Measurements from ENCODE around the gene SLC2A9.

The SLC2A9 gene

DNA sequence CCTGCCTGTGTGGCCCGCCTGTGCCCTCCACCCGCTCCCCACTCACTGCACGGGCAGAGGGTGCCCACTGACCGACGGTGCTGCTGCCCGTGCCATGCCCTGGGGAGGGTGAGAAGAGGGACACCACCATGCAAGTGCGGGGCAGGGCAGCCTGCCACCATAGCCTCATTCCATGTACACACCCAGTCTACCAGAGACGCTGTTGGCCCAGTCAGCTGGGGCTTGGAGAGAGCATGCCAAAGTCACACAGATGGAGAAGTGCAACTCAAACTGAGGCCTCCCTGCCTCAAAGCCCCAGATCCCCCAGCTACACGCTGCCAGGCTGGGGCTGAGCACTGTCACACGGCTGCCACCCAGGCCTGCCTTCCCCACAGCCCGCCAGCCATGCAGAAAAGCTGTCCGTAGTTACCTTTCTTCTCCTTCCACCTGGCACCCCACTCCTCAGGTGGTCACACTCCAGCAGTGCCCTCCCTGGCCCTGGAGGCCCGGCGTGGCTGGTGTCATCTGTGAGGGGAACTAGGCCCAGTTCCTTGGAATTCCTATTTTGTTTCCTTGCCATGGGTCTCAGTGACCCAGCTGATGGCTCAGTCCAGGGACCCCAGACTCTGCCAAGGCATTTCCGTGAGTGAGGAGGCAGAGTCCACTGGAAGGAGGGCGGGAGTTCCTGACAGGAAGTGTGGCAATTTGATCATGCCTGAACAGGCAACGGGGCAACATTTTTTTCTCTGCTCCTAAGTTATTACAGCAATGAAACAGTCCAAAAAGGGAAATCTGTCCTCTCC is at the start of gene SLC2A9:
SLC2A9 (minus strand) TSS at position 627 of the 782 bp plus-strand sequence; CDS start at position 559, 68 bp downstream.
- no peak for DNase-seq (ENCODE audit: extremely low read depth in 1 of 2, low read depth in 1 of 2)

DNA sequence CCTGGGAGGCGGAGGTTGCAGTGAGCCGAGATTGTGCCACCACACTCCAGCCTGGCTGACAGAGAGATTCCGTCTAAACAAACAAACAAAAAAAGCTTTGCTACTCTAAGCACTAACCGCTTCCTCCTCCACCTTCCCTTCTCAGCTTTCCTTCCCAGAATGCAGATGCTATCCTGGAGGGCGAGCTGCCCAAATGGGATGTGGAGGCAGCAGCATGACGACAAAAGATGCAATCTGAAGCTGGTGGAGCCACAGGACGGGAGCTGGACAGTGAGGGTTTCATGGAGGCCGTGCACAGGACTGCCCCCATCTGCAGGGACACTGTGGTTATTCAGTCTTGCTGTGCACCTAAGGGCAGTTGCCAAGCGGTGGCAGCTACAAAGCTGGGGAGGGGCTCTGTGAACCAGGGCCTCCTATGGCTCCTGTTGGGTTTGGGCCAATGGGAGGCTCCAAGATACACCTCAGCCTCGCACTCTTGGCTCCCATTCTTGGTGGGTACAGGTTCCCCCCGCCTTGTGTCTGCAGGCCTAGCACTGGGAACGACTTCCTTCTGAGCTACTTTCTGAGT is 47.9 kb upstream of the SLC2A9 start:
- DNase-seq (ENCODE audit: extremely low read depth in 1 of 2, low read depth in 1 of 2), result no peak

DNA sequence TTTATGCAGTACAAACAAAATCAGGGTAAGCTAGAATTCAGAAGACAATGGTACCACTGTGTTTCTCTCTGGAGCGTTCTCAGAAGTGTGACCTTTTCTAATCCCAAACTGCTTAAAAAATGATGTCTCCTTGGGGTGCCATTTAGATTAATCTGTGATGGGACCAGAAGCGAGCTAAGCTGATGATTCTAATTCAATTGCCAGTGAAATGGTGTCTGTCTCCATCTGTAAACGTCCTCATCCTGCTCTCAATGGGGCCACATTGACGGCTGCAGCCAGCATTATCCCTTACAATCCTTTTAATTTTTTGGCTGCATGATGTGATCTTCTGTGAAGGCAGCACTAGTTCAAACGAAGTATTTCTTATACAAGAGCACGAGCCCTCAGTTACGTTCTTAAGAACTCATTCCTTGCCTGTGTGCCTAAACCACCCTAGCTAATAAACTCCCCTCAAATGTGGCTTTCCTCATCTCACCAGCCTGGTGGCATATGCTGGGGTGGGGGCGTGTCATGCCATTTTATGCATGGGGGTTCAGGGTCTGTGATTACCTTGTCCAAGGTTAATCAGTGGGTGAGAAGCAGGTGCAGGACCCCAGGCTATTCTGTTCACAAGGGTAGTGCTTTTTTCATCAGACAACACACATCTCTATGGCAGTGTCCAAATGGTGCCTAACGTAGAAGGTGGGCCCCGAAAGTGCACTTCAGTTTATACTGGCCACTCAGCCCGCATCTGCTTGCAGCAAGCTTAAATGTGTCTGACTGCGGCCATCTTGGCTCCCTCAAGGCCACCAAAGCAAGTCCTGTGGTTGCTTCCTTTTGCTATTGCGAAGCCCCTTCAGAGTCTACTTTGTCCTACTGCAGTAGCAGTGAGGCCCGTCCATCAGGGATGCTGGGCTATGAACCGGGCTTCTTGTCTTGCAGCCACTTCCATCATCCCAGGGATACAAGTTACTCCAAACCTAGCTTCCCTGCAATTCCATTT is 45.7 kb upstream of the SLC2A9 start:
- DNase-seq (ENCODE audit: extremely low read depth in 1 of 2, low read depth in 1 of 2), result no peak

DNA sequence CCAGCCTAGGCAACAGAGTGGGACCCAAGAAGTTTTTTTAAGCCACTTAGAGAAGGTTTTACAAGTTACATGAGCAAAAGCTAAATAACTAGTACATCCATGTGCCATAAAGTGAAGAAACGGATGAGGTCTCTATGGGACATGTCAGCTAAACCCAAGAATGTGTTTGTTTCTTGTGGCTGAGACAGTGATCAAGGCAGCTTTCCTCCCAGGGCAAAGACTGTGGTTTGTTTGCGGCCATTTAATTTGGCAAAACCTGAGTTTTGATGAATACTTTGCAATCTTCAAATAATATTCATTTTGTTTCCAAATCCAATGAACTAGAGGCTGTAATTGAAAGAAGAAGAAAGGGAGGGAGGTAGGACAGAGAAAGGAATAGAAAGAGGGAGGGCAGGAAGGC is 44.9 kb upstream of the SLC2A9 start:
- DNase-seq (ENCODE audit: extremely low read depth in 1 of 2, low read depth in 1 of 2), result no peak

DNA sequence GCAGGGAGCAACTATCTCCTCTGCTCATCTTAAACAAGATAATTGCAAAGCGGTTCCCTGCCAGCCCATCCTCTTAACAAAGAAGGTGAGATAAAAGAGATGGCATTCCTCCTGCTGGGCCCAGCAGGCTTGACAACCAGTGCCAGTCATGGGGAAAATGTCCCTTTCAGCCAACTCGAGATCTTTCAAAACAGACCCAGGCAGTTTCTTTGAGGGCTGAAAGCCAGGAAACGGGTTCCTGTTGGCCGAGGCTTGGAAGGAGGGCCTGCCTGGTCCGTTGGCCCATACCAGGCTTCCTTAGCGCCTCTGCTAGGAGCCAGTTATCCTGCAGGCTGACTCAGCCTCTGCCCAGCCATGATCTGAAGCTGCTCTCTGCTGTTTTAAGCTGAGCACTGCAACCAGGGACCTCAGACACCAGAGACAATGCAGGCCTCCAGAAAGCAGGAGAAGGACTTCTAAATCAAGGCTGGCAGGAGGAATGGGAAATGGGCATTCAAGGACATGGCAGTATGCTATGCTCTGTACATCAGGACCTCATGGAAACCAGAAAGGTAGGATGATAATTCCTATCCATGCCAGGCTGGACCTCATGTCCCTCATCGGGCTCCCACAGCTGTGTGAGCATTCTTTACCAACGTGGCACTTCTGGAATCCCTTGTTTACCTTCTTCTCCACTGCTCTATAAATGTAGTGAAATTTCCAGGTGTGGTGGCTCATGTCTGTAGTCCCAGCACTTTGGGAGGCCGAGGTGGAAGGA is 42.4 kb upstream of the SLC2A9 start:
- DNase-seq (ENCODE audit: extremely low read depth in 1 of 2, low read depth in 1 of 2), result no peak

DNA sequence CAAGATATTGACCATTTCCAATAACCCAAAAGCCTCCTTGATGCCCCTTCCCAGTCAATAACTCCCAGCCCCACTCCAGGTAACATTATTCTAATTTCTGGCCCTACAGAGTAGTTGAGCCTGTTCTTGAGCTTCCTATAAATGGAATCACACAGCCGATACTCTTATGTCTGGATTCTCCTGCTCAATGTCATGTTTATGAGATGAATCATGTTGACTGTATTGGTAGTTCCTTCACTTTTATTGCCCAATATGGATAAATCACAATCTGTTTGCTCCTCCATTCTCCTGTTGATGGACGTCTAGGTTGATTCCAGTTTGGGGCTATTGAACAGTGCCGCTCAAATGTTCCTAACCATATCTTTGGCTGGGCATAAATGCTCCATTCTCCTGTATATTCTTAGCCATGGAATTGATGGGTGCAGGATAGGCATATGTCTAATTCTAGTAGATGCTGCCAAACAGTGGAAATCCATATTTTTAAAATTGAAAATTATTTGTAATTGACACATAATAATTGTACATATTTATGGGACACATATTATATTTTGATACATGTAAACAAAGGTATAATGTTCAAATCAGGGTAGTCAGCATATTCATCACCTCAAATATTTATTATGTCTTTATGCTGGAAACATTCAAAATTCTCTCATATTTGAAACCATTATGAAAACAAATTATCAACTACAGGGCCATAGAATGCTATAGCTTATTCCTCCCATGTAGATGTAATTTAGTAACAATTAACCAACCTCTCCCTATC is 40.5 kb upstream of the SLC2A9 start:
- DNase-seq (ENCODE audit: extremely low read depth in 1 of 2, low read depth in 1 of 2), result no peak

DNA sequence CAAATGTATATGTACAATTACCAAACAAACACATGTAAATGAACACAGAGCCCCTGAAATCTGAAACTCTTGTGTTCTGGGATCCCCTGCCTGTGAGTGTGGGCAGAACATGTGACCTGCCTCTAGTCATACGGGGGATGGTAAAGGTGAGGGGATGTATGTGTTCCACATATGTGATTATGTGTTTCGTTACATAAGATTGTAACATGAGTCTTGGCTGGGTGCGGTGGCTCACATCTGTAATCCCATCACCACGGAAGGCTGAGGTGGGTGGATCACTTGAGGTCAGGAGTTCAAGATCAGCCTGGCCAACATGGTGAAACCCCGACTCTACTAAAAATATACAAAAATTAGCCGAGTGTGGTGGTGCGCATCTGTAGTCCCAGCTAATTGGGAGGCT is 37.1 kb upstream of the SLC2A9 start:
- DNase-seq (ENCODE audit: extremely low read depth in 1 of 2, low read depth in 1 of 2), result no peak

DNA sequence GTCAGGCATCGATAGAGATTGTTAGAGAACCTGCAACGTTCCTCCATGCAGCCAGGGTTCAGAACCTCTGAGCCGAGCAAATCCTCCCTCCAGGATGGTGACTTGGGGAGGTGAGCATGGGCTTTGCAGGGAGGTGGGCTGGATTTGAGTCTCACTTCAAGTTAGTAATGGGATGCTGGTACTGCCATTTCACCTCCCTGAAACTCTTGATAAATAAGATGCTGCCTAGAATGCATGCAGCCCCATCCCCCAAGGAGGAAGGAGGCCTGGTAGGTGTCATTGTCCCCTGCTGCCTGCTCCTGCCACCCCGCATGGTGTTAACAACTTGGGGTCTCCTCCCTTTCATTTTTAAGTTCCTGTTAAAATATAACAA is 35.7 kb upstream of the SLC2A9 start:
- DNase-seq (ENCODE audit: extremely low read depth in 1 of 2, low read depth in 1 of 2), result no peak

DNA sequence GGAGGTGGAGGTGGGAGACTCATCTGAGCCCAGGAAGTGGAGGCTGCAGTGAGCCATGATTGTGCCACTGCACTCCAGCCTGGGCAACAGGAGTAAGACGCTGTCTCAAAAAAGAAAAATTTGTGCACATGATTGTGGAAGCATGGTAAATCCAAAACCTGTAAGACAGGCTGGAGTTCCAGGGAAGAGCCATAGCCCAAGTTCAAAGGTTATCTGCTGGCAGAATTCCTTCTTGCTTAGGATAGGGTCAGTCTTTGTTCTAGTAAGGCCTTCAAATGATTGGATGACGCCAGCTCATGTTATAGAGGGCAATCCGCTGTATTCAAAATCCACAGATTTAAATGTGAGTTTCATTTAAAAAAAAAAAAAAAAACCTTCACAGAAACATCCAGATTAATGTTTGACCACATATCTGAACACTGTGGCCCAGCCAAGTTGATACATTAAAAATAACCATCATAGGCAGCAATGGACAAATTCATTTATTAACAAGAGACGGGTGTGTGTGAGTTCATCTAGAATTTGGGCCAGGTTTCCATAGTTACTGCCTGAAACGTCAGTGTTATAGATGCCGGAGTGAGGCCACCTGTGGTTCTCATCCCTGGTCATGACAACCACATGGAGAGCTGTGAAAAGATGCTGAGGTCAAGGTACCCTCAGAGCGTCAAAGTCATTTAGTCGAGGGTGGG is 35.2 kb upstream of the SLC2A9 start:
- DNase-seq (ENCODE audit: extremely low read depth in 1 of 2, low read depth in 1 of 2), result no peak

DNA sequence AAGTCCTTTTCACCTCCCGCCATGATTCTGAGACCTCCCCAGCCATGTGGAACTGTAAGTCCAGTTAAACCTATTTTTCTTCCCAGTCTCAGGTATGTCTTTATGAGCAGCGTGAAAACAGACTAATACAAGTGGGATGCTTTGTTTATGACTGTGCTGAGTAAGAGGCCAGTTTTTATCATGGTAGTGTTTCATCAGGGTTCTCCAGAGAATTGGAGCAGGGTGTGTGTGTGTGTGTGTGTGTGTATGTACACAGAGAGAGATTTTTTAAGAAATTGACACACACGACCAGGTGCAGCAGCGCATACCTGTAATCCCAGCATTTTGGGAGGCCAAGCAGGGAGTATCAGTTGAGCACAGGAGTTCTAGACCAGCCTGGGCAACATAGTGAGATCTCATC is 34.6 kb upstream of the SLC2A9 start:
- no peak for DNase-seq (ENCODE audit: extremely low read depth in 1 of 2, low read depth in 1 of 2)

DNA sequence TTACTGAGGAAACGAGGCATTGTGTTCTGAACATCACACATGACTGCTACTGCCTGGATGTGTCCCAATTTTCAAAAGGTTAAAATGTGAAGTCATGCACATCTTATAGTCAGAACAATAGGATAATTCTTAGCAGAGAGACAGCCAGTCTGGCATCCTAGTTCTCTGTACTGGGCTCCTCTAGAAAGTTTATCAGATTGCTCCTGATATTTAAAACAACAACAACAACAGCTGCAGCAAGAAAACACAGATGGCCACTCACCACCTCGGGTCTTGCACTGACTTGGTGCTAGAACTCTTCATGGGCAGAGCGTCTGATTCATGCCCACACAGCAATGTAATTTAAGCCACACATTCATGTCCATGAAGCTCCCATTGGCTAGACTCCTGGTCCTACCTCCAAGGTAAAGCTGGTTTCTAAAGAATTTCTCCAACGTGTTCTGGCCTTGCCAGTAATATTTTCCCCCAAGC is 33.3 kb upstream of the SLC2A9 start:
- DNase-seq (ENCODE audit: extremely low read depth in 1 of 2, low read depth in 1 of 2), result no peak

DNA sequence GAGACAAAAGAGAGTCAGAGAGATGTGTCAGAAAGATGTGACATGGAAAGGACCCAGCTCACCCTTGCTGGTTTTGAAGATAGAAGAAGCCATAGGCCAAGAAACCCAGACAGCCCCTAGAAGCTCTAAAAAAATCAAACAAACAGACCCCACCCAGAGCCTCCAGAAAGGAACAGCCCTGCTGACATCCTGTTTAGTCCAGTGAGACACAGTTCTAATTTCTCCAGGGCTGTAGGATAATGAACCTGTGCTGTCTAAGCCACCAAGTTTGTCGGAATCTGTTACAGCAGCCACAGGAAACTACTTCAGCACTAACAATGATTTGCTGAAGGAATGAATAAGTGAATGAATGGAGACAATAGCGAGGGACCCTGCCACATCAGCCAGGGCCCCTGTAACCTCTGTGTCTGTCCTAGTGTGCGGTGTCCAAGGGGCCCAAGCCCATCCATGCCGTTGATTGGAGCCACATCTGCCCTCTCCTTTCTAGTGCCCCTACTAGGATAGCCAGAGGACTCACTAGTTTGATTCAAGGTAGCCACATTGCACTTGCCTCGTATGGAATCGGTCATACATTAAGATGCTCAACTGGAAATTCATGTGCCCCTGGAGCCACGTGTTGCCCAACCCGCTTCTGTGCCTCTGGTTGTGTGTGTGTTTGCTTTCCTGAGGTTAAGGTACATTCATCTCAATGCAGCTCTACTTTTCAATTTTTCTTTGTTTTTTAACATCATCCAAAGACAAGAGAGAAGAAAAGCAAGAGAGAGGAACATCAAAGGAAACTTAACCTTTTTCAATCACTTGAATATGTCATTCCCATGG is 32.5 kb upstream of the SLC2A9 start:
- no peak for DNase-seq (ENCODE audit: extremely low read depth in 1 of 2, low read depth in 1 of 2)

DNA sequence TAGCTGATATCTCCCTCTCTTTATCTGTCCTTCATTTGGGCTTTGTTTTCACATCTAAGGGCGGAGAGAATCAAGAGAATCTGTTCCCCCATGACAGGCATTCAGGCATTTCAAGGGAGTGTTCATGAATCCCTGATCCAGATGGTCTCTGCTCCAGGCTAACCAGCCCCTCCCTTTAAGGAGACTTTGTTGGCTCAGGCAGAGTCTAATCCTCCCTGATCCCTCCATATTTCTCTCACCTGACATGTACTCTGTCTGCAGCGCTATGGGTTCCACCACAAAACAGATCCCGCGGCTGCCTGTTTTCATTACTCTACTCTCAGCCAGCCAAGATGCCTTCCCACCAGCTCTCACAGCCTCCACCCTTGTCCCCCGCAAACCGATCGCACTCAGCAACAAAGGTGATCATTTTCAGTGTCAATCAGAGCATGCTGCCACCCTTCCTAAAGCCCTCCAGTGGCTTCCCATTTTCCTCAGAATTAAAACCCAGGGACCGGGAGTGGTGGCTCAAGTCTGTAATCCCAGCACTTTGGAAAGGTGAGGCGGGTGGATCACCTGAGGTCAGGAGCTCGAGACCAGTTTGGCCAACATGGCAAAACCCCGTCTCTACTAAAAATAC is 30.3 kb upstream of the SLC2A9 start:
- DNase-seq (ENCODE audit: extremely low read depth in 1 of 2, low read depth in 1 of 2), result no peak

DNA sequence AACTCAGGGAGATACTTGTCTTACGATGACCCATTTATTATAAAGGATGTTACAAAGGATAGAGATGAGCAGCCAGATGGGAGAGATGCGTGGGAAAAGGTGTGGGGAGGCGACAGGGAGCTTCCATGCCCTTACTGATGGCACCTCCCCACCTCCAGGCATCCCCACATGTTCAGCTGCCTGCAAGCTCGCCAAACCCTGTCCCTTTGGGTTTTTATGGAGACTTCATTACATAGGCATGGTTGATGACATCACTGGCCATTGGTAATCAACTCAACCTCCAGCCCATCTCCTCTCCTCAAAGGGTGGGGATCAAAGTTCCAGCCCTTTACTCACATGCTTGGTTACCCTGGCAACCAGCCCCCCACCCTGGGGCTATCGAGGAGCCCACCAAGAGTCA is 29.4 kb upstream of the SLC2A9 start:
- no peak for DNase-seq (ENCODE audit: extremely low read depth in 1 of 2, low read depth in 1 of 2)

DNA sequence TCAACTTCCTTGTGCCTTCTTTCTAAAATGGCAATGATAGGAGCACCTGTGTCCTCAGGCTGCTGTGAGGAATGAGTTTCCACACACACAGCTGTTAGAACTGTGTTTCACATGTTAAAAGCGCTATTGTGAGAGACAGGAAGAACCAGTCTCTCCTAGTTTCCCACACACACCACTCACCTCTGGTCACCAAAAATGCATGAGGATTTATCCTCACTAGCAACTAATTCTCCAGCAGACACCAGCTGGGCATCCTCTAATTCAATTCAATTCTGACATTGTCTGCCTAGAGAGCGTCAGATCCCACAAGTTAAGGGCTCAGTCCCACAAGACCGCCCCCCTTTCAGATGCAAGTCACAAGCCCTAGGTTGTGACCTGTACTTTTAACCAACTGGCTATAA is 29.0 kb upstream of the SLC2A9 start:
- DNase-seq (ENCODE audit: extremely low read depth in 1 of 2, low read depth in 1 of 2), result no peak

DNA sequence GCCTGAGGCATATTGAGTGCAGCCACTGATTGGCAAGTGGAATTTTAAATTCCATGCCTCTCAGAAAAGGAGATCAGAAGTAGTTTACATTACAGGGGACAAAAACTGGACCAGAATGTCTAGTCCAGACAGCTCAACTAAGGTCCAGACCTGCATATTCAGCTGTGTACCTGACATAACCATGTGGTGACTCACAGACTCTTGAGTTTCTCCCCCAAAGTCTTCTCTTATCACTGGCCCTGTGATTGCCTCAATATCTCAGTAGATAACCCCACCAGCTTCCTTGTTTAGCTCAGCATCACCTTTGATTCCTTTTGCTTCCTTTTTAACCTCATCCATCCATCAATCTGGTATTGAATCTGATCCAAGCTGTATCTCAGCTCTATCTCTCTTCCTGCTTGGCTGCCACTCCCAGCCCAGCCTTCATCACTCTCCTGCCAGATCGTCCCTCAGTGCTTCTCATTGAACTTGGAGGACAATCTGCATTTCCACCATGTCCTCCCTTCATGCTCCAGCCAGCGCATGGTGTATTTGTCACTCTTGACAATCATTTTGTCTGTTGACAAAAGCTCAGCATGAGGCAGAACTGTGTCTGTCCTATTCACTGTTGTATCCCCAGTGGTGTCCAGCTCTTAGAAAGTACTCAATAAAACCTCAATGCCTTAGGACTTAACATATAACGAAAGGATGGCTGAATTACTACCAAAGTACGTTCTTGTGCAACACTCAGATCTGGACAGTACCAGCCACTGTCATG is 27.8 kb upstream of the SLC2A9 start:
- DNase-seq (ENCODE audit: extremely low read depth in 1 of 2, low read depth in 1 of 2), result no peak

DNA sequence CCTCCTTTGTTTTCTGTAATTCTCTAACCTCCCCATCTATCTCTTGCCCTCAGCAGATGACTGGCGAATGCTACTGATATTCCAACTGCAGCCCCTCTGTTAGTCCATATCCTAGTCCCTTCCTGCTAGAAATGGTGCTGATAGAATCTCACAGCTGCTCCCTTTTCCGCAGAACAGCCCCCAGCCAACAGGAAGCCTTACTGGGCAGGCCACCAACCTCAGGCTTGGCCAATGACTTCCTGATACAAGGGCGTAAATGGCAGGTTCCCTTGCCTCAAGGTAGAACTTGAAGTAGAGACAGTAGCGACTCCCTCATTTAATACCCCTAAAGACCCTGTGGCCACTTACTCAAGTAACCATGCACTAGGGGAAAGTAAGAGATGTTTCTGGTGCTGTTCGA is 26.7 kb upstream of the SLC2A9 start:
- DNase-seq (ENCODE audit: extremely low read depth in 1 of 2, low read depth in 1 of 2), result no peak

Data from stimulated activated CD8-positive, alpha-beta memory T cell treated with anti-CD3 and anti-CD28 coated beads, Interleukin-7, amount 100 ng/mL, for 48 hours (primary cell).